NCI-H345 treated with DMSO at 0.1 percent for 48 hours (cell line): ENCODE results near the gene MCRIP1.

ENCODE experiments used
- DNase-seq: peaks from one replicate; lab custom pipeline; 2025; ENCODE audit not compliant: unreplicated experiment; lab: John Stamatoyannopoulos, UW

The MCRIP1 gene

GRCh38 chr17:81833160-81833920 lies at the start of gene MCRIP1:
TSS of gene MCRIP1 (minus strand) at chr17:81833291. CDS start at chr17:81824506, 8,785 bp downstream.
- DNase-seq = peak; percentile 92

- no peak for DNase-seq
Observed at GRCh38 chr17:81879121-81879520, 46.0 kb upstream of the MCRIP1 start.

GRCh38 chr17:81878294-81878693 lies 45.2 kb upstream of the MCRIP1 start:
- DNase-seq = no peak

DNA sequence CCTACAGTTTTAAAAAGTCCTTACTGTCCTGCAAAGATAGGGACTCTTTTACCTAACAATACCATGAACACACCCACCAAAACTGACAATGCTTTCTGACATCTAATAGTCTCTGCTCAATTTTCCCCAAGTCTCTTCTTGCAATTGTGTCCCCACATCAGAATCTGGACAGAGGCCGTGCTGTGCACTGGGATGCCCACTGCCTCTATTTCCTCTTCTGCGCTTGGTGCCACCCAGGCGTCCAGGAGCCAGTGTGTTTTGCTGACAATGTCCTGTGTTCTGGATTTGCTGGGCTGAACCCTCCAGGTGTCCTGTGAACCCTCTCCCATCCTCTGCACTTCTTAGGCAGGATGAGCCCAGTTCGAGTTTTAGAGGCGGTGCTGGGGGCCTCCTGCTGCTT lies 44.5 kb upstream of the MCRIP1 start:
- DNase-seq = no peak

DNA sequence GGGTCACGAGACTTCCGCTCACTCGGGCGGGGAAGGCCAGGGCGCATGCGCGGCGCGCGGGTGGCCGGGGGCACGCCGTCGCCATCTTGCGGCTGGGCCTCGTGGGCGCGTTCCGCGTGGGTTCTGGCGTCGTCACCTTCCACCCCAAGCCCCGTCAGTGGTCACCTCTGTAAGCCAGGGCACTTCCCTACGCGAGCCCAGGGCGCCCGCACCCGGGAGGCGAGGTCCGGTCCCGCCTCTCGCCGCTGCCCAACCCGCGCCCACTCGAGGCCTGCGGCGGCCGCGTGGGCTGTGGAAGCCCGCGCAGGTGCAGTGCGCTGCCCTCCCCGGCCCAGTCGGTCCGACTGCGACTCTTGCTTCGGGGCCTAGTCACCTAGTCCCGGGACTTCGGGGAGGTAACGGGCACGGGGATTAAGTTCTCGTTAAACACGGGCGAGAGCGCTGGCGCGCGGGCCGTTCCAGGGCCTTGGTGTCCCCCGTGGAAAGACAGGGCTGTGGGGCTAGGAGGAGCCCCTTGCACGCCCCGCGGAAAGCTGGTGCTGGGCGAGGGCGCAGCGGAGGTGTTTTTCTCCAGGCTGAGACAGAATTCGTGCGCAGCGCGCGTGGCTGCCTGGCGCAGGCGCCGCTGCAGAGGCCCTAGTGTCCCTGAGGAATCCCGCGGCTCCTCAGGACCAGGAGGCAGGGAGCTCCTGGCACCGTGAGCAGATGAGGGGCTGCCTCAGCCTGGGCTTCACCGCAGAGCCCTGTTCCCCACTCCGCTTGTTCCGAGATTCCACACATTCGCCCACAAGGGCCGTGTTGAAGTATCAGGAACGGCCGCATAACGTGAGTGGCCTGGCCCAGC lies 38.5 kb upstream of the MCRIP1 start:
- DNase-seq = peak; percentile 92

DNA sequence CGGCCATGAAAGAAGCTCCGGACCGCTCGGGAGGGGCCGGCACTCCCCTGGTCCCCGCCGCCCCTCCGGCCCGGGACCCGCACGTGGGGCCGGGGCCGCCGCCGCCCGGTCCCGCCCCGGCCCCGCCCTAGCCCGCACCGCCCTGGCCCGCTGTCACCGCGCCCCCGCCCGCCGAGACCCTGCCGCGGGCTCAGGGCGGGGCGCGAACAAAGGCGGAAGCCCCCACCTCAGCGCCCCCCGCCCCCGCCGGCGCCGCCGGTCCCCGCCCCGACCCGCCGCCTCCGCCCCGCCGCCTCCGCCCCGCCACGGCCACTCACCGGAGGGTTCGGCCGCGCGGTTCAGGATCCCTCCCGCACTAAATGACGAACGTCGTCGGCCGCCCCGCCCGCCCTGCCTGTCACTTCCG lies 37.9 kb upstream of the MCRIP1 start, which contains the start of gene ARHGDIA:
Gene ARHGDIA, minus strand, starts transcription at position 357 of the 406 bp plus-strand sequence. CDS start 1,407 bp downstream, outside the sequence.
- no peak for DNase-seq

GRCh38 chr17:81870131-81870980 lies 37.3 kb upstream of the MCRIP1 start:
- DNase-seq = no peak

DNA sequence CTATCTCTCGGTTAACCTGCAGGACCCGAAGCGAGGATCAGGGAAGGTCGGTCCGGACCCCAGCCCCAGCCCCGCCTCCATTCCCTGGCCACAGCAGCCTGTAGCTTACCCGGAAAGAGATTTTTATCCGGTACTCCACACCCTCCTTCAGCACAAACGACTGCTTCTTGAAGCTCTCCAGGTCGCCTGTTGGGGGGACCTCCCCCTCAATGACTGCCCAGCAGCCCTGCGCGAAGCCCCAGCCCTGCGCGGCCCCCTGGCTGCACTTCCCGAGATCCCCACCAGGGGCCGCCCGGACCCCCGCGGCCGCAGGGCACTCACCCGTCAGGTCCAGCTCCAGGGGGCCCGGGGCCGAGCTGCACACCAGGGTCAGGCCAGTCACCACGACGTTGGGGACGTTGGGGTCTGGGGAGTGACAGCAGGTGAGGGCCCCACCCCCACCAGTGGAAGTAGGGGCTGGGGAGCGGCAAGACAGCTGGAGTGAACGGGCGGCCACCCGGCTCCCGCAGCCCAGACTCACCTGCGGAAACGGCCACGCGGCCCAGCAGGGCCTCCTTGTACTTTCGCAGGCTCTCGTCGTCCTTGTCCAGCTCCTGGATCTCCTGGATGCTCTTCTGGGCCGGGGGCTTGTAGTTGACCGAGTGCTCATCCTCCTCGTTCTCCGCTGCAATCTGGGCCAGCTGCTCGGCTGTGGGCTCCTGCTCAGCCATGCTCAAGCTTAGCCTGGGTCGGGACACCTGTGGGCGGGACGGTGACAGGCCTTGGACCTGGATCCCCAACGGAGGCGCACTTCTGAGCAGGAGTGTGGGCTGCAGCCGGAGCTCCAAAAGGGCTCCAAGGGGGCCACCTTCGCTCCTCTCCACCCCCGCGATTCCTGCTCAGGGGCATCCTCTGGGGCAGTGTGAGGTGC lies 36.4 kb upstream of the MCRIP1 start:
- no peak for DNase-seq

DNA sequence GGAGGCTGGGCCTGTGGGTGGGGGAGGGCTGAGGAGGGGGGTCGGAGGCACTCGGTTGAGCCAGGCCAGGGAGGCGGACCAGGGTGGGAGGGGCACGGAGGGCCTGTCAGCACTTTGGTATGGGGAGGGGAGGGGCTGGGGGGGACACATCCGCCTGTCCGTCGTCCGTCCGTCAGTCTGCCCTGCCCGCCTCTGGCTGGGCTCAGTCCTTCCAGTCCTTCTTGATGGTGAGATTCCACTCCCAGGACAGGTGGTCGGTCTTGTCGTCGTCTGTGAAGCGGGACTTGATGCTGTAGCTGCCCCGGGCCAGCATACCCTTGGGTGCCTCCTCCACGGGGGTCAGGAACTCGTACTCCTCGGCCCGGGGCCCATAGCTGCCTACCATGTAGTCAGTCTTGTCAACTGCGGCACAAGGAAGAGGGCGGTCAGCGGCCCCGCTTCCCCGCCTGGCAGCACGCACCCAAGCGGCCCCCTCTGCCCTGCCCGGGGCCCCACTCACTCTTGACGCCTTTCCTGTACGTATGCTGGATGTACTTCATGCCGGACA lies 35.7 kb upstream of the MCRIP1 start:
- no peak for DNase-seq

DNA sequence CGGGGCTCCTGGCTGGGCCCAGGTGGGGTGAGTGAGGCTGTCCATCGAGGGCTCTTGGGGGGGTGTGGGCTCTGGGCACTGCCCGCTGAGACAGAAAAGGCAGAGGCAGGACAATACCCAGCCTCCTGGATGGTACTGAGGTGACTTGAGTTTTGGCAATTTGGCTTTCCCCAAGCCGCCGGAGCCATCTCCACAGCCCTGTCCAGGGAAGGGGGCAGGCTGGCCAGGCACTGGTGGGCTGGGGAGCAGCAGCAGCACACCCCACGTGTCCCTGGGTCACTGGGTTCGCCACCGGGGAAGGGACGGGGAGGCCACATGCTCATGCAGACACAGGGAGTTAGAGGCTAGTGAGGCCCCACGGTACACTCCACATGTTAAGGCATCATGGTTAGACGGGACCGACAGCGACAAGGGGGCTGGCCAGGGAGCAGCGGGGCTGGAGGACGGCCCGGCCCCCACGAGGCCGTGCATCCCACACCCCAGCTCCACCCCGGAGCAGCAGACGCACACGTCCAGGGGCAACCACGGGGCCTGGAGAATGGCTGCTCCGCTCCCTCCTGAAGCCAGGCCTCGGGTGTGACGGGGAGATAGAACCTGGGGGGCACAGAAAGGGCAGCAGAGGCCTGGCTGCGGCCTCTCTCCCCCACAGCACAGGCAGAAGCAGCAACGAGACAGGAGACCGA lies 35.0 kb upstream of the MCRIP1 start:
- DNase-seq = no peak

DNA sequence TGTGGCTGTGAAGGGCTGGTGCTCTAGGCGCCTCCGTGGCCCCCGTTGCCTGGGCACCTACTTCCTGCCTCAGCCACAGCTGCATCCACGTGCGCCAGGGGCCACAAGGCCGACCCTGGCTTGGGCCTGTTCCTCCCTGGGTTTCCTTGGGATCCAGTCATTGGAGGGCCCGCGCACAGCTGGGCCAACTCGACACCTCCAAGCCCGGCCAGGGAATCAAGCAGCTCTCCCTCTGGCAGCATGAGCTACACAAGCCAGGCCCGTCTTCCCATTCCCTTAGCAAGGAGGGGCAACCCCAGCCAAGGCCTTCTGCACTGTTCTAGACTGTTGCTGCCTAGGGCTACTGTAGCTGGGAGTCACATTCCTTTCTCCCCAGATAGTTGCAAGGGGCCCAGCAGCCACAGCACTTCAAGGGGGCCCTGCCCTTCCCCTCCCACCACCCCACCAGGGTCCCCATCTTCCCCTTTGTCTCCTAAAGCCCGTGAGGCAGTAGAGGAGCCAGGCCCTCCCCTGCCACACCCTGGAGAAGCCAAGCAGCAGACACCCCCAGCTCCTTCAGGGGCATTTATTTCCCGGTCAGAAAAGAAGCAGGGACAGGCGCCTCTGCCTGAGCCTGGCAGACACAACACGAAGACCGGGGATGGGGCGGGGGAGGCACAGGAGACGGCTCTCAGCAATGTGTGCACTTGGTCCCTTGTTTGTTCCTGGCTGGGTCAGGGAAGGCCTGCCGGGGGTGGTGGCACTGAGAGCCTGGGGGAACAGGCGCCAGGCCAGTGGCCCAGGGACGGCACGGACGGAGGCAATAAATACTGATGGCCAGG lies 34.3 kb upstream of the MCRIP1 start:
- DNase-seq = no peak

DNA sequence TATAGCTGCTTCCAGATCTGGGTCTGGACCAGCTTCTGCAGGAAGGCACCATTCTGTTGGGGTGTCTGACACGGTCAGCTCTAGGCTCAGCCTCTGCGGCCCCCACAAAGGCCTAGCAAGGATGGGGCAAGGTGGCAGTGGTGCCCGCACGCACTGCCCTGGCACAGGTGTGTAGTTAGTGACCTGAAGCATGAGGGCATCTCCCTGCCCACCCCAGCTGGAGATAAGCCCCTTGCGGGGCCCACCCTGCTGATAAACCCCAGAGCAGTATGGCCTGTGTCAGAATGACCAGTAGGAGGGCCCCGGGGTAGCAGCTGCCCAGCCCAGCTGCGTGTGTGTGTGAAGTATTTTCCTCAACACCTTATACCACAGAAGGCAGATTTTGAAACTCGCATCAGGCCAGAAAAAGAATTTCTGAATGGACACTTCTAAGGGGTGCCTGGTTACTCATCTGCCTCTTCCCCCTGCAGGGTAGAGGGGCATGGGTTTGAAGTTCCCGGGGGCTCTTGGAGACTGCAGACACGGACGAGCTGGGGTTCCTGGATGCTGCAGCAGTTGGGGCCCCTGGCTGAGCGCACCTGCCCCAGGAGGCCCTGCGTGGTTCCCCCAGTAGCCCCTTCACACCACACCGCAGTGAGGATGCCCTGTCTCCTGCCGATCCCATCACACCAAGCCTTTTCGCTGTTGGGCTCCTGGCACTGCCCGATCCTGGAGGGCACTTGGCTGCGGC lies 33.5 kb upstream of the MCRIP1 start:
- DNase-seq = no peak

- DNase-seq = no peak
Observed at GRCh38 chr17:81865733-81866439, 32.8 kb upstream of the MCRIP1 start.

DNA sequence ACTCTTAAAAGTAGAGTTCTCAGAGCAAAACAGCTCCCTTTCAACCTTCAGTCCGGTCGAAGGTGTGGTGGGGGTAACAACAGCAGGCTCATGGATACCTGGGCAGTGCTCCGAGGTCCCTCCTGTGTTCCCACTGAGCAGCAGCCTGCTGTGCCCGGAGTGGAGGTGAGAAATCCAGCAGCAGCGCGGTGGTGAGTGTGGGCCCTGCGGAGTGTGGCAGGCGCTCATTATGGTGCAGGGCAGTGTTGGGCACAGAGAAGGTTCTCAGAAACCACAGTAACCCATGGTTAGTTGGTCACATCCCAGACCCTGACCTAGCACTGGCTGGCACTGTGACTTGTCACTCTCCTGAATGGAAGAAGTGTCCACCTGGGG lies 32.3 kb upstream of the MCRIP1 start:
- no peak for DNase-seq

GRCh38 chr17:81863833-81864768 lies 31.0 kb upstream of the MCRIP1 start:
- DNase-seq = no peak

DNA sequence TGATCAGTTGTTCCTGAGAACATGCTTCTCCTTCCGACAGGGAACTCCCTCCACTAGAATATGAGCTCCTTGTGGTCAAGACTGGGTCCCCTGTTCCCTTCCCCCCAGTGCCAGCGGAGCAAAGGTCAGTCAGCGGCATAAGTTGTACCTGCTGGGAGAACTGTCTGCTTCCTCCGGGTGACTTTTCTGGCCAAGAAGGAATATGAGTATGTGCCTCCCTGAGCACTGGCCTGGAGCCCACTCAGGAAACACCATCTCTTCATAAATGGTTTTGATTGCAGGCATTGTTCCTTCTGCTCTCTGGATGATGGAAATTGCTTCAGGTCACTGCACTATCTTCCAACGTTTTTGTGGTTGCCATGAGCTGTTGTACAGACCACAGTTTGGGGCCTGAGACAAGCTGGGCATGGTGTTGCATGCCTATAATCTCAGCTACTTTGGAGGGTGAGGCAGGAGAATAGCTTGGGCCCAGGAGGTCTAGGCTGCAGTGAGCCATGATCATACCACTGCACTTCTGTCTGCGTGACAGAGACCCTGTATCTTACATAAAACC lies 30.1 kb upstream of the MCRIP1 start:
- DNase-seq = no peak
